Stimulated activated CD8-positive, alpha-beta memory T cell treated with anti-CD3 and anti-CD28 coated beads, Interleukin-12 subunit alpha, Interleukin-12 subunit beta, amount 100 ng/mL, for 1 hour (primary cell): ENCODE measurements around the gene PHF20.
"Not testable (repeated sequence)": the region's sequence is repeated elsewhere in the genome, so short reads cannot be mapped to it uniquely, and the experiment has no call there.

ENCODE experiments used
- DNase-seq: peaks from one replicate; pipeline ENCODE4 v3.0.0-alpha.2; 2020; ENCODE audit warnings: low read depth

PHF20 gene

DNA sequence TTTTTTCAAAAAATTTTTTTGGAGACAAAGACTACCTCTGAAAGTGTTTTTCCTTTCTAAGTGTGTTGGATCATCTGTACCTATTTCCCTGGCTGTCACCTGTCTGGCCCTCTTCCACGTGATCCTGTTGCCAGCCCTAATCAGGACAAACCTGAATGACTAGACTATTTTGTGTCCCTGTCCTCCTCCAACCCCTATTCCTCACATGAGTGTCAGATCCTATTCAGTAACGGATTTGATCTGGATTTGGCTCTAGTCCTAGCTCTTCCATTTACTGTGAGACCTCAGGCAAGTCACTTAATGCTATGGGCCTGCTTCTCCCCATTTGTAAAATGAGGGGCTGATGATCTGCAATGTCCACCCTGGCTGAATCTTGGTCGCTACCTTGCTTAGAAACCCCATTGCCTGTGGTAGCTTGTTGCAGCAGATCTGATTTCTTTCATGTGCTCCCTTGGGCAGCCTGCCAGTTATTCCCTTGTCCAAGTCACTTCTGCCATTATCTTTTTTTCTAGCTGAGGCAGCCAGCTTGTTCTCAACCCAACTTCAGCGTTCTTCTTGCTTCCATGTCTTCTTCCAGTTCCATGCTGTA lies 4.8 kb downstream of the PHF20 start:
- no peak for DNase-seq

DNA sequence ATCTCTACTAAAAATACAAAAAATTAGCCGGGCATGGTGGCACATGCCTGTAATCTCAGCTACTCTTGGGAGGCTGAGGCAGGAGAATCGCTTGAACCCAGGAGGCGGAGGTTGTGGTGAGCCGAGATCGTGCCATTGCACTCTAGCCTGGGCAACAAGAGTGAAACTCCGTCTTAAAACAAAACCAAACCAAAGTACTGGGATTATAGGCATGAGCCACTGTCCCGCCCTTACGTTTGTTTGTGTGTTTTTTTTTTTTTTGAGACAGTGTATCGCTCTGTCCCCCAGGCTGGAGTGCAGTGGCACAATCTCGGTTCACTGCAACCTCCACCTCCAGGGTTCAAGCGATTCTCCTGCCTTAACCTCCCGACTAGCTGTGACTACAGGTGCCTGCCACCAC lies 12.0 kb downstream of the PHF20 start:
- not testable (repeated sequence) for DNase-seq

DNA sequence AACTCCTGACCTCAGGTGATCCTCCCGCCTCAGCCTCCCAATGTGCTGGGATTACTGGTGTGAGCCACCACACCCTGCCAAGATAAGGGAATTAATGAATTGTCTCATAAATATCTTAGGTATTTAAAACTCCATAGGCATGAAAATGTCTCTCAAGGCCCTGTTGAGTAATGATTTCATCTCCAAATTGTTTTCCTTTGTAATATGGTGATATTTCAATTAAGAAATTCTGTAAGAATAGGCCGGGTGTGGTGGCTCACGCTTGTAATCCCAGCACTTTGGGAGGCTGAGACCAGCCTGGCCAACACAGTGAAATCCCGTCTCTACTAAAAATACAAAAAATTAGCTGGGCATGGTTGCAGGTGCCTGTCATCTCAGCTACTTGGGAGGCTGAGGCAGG lies 13.7 kb downstream of the PHF20 start:
- DNase-seq = not testable (repeated sequence)

DNA sequence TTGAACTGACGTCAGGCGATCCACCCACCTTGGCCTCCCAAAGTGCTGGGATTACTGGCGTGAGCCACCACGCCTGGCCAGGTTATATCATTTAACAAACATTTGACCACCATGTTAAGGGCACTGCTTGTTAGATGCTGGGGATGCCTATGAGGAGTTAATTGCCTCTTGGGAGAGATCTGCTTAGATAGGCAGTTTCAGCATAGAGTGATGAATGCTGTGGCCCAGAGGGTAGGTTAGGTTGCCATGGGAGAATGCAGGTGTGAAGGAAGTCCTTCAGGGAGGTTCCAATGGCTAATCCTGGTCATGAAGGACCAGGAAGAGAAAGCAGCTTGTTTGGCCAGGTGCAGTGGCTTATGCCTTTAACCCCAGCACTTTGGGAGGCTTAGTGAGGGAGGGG lies 17.0 kb downstream of the PHF20 start:
- no peak for DNase-seq

DNA sequence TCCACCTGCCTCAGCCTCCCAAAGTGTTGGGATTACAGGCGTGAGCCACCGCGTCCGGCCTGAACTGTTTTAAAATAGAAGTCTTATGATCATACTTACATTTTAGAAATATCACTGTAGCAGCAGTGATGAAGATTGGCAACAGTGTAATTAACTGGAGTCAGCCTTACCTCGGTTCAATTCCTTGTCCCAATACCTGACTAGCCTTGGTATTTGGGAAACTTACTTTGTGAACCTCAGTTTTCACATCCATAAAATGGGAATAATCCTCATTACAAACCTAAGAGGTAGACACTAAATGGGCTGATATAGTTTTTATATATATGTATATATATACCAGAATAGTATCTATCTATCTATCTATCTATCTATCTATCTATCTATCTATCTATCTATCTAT lies 19.3 kb downstream of the PHF20 start:
- no peak for DNase-seq

DNA sequence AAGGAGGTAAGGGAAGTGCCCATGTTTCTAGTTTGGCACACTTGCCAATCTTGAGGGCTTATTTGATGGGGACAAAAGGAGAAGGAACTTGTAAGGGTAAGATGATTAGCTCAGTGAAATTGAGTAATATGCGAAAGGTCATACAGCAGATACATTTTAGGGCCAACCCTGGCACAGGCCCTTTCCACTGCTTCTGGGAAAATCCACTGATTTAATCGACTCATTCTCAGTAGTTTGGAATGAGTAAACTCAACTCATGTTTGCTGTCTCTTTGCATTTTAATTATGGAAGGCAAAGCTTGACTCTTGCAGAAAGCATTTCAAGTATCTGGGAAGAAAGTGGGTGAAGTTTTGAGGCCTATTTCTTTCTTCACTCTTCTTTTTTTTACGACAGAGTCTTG lies 20.0 kb downstream of the PHF20 start:
- DNase-seq = no peak

DNA sequence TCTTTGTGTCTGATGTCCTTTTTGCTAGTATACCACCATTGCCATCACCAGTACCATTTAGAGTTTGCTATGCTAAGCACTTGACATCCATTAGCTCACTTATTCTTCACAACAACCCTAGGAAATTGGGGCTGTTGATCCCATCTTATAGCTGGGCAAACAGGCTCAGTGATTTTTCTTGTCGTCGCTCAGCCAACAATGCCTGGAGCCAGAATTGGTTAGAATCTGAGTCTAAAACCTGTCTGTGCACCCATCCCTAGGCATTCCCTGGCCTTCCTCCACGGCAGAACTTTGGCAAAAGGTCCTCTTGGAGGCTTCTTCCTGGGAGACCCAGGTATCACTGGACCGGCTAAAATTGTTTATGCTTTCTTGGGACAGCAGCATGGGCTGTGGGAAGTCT lies 20.9 kb downstream of the PHF20 start:
- no peak for DNase-seq

DNA sequence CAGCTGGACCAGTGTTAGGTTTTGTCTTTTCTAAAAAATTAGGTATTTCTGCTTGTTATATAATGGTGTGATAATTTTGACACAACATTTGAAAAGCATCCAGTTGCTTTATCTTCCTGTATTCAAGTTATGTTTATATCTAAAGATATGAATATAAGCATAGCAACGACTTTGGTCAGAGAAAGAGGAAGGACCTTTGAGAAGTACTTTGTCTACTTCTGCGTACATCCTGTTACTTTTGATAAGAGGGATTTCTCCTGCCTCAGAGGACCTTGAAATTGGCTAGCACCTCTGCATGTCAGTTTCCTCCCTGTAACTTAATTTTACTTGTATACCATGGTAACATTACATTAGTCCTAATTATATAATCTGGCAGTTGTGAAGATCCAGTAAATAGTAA lies 24.8 kb downstream of the PHF20 start:
- no peak for DNase-seq

DNA sequence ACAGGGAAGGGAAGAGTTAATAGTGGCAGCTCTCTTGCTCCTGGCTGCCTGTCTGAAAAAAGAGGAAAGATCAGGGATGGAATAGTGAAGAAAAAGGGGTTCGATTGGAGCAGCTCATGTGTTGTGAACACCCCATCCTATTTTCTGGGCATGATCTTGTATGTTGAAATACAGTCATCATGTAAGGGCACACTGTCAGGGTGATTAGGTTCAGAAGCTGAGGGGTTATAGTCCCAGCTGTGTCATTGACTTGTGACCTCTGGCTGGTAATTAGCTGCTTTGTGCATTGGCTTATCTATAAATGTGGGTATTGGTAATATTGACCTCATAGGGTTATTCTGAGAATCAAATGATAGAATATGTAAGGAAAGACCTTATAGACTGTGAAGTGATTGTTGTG lies 30.1 kb downstream of the PHF20 start:
- no peak for DNase-seq

DNA sequence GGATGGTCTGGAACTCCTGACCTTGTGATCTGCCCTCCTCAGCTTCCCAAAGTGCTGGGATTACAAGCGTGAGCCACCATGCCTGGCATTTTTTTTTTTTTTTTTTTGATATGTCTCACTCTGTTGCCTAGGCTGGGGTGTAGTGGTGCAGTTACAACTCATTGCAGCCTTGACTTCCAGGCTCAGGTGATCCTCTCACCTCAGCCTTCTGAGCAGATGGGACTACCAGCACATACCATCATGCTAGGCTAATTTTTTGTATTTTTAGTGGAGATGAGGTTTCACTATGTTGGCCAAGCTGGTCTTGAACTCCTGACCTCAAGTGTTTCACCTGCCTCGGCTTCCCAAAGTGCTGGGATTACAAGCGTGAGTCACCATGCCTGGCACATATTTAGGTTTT lies 34.3 kb downstream of the PHF20 start:
- no peak for DNase-seq

DNA sequence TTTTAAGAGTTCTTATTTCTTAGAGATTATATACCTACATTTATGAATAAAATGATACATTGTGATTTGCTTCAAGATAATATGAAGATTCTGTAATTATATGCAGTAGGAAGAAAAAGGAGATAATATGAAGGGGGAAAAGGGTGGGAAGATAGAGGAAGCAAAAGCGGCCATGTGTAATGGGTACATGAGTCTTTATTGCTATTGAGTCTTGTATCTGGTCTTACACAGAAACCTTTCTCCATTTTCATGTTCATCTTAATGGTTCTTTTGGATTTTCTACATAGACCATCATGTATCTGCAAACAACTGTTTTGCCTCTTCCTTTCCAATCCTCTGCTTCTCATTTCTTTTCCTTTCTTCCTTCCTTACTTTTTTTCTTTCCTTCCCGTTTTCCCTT lies 36.1 kb downstream of the PHF20 start:
- DNase-seq = no peak

DNA sequence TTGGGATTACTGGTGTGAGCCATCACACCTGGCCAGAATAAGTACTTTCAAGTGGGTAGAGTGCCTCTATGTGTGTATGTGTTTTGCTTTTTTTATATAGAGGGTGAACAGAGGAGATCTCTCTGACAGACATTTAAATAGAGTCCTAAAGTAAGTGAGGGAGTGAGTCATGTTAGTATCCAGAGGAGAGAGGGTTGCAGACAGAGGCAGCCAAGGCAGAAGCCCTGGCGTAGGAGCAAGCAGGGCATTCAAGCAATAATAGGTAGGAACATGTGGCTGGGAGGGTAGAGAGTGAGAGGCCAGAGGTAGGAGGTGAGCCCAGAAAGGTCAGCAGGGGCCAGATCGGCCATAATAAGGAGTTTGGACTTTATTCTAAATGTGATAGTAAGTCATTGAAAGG lies 48.9 kb downstream of the PHF20 start:
- DNase-seq = no peak

DNA sequence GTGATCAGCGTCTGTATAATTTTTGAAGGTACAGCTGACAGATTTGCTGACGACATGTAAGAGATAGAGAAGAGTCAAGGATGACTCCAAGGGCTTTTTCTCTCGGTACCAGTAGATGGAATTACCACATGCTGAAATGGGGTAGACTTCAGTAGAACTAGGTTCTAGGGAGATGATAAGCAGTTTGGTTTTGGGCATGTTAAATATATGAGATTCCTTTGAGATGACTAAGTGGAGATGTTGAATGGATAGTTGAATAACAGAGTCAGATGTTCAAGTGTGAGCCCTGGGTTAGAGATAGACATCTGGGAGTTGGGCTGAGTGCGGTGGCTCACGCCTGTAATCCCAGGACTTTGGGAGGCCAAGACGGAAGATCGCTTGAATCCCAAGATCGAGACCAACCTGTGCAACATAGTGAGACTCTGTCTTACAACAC lies 50.0 kb downstream of the PHF20 start:
- DNase-seq = no peak

DNA sequence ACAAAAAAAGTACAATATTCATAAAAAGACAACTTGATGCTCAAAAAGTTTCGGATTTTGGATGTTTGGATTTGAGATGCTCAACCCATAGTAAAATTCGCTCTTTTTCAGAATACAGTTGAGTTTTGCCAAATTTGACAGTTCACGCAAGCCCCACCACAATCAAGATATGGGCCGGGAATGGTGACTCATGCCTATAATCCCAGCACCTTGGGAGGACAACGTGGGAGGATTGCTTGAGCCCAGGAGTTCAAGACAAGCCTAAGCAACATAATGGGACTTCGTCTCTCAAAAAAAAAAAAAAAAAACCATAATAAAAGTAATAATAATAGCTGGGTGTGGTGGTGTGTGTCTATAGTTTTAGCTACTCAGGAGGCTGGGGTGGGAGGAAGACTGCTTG lies 51.3 kb downstream of the PHF20 start:
- DNase-seq = no peak

DNA sequence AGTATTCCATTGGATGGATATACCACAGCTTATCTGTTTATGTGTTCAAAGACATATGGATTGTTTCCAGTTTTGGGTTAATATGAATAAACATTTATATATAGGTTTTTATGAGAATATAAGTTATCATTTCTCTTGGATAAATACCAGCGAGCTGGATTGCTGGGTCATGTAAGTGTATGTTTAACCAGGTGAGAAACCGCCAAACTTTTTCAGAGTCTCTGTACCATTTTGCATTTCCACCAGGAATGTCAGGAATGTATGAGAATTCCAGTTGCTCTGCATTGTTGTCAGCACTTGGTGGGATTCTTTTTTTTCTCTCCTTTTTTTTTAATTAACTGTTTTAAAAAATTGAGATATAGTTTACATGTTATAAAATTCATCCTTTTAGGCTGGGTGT lies 52.1 kb downstream of the PHF20 start:
- DNase-seq = no peak

DNA sequence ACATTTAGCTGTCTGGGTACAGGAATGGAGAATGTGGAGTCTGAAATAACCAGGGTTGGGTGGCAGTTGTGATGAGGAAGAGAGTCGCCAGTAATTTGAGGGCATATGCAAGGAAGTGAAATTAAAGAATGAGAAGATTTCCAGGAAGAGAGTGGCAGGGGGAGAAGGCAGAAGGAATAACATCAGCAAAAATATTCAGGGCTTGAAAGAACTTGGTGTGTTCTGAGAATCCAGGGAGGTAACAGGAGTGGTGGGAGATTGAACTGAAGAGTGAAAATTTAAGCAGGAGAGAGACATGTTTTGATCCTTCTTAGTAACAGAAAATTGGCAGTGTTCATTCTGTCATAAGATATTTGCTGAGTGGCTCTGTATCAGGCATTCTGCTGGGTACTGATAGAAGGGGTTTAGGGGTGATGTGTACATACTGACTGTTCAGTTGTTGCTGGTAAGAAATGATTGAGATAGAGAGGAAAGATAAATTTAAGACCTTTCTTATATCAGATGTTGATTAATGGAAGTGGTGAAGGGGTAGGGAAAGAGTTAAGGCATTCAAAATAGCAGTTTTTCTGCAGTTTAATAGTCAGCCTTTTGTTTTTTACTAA lies 54.7 kb downstream of the PHF20 start:
- DNase-seq = no peak

DNA sequence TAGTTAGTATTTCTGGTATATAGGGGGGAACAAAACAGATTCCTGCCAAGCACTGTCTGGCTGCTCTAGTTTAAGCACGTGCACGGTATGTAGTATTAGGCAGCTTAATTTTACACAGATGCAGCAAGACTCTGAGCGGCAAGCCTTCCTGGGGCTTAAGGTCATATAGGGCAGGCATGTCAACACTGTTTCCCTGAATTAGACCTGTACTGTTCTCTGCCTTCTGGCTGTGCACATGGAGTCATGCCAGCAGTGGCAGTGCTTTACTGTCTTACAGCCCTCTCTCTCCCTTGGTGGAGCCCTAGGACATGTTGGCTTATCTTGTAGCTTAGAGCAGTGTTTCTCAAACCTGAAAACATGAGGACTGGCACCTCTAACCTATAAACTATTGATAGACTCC lies 56.6 kb downstream of the PHF20 start:
- DNase-seq = no peak

DNA sequence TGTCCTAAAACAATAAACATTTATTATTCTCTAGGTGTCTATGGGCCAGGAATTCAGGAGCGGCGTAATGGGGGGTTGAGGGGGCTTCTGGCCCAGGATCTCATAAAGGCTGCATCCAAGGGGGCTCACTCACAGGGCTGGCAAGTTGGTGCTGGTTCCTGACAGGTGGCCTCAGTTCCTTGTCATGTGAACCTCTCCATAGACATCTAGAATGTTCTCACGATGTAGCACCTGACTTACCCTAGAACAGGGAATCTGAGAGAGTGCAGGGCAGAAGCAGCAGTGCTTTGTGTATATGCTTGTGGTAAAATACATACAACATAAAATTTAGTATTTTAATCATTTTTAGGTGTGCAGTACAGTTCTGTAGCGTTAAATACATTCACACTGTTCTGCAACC lies 57.1 kb downstream of the PHF20 start:
- no peak for DNase-seq

DNA sequence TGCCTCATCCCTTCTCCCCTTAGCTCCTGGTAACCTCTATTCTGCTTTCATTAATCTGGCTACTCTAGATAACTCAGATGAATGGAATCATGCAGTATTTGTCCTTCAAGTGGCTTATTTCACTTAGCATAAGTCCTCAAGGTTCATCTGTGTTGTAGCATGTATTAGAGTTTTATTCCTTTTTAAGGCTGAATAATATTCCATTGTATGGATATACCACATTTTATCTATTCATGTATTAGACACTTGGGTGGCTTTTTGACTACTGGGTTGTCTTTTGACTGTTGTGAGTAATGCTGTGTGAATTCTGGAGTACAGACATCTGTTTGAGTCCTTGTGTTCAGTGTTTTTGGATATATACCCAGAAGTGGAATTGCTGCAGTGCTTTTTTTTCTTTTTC lies 58.4 kb downstream of the PHF20 start:
- DNase-seq = no peak

DNA sequence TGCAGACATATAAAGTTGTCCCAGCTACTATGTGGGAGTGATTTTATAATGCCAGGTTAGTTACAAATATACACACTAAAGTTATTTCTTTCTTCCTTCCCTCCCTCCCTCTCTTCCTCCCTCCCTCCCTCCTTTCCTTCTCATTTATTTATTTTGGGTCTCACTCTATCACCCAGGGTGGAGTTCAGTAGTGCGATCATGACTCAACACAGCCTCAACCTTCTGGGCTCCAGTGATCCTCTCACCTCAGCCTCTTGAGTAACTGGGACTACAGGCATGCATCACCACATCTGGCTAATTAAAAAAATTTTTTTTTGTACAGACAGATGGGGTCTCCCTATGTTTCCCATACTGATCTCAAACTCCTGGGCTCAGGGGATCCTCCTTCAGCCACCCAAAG lies 59.2 kb downstream of the PHF20 start:
- no peak for DNase-seq

DNA sequence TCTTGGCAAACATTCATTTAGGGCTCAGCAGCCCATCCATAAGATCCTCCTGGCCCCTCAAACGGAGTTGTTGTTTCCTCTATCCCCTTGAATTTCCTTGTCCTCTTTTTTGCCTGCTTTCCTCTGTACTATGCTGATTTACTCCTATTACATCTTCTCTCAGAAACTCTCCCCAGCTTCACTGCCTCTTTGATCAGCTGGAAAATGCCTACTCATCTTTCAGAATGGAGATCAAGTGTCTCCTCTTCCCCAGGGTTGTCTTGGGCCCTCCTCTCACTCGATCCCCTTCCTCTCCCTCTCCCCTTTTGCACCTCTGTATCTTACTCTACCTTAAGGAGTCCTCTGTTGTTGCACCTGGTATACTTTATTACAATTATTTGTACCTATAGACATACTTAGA lies 60.2 kb downstream of the PHF20 start:
- no peak for DNase-seq

DNA sequence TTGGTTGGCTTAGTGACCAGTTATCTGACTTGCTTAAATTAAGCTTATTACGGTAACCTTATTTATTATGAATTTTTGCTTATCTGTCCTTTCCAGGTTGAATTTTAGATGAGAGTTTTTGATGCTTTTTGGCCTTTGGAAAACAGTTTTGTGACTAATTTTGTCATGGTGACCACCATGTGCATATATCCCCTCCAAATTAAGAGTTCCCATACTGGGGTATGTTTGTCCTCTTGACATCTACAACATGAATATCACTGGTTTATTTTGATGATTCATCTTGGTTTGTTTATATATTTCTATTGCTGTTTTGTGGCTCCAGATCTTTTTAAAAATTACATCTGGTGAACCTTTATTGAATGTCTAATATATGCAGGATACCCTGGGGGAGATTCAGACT lies 61.4 kb downstream of the PHF20 start:
- DNase-seq = no peak

DNA sequence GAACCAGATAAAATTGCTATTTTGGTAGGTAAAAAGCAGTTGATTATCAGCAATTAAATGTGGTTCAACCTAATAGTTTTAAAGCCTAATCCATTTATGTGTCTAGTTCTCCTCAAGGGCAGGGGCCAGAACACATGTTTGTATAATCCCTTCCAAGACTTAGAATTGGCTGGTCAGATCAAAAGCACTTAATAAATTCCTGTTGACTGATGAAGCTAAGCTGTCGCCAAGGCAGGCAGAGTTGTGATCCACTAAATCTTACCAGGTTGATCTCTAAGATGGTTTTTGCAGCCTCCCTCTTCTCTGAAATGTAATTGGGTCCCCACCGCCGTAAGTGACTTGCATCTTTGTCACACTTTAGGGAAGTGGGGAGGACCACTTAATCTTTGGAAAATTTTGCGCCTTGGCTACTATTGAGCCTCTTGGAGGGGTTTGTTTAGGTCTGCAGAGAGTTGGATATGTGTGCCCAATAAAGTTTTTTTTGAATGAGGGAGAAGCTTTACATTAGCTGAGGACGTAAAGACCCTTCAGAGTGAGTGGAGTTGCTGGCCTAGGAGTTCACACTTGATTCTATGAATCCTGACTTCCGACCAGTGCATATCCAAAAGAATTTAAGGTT lies 65.9 kb downstream of the PHF20 start:
- no peak for DNase-seq

DNA sequence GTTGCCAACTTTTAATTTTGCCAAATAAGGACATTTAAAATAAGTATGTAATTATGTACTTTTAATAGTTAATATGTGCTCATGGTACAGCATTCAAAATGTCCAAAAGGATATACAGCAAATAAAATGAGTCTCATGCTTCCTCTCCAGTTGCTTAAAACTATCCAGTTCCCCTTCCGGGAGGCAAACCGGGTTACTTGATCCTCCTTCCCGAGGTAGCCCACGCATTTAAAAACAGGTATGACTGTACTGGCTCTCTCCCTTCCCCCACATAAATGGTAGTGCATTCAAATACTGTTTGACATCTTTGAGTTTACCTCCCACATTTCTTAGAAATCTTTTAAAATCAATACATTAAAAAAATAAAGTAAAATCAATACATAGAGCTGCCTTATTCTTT lies 66.4 kb downstream of the PHF20 start:
- no peak for DNase-seq
